Testis (tissue), 2 donors: ENCODE measurements around the gene KLF13.

Experiments used
- POLR2A ChIP-seq: fragments of 450-650 bp; IDR thresholded peaks from one replicate; pipeline ENCODE4 v1.6.1; 2017; ENCODE audit warnings: antibody characterized with exemption, mild to moderate bottlenecking, moderate library complexity
- TF ChIP-seq, protein P1 (sequence below), 3 experiments: fragments of 450-650 bp in 2 of 3; fragments of 200-600 bp in 1 of 3; sonication (generic) in 1 of 3; IDR thresholded peaks; one replicate each; pipeline ENCODE4 v1.5.1; 2016 to 2019; ENCODE audit warnings: antibody characterized with exemption in 3 of 3, mild to moderate bottlenecking in 2 of 3, moderate library complexity in 1 of 3

GRCh38 chr15:31338879-31339557 is 12.4 kb downstream of the KLF13 start:
- TF ChIP-seq, protein P1, sequence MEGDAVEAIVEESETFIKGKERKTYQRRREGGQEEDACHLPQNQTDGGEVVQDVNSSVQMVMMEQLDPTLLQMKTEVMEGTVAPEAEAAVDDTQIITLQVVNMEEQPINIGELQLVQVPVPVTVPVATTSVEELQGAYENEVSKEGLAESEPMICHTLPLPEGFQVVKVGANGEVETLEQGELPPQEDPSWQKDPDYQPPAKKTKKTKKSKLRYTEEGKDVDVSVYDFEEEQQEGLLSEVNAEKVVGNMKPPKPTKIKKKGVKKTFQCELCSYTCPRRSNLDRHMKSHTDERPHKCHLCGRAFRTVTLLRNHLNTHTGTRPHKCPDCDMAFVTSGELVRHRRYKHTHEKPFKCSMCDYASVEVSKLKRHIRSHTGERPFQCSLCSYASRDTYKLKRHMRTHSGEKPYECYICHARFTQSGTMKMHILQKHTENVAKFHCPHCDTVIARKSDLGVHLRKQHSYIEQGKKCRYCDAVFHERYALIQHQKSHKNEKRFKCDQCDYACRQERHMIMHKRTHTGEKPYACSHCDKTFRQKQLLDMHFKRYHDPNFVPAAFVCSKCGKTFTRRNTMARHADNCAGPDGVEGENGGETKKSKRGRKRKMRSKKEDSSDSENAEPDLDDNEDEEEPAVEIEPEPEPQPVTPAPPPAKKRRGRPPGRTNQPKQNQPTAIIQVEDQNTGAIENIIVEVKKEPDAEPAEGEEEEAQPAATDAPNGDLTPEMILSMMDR (IDR thresholded peaks at IDR 0.05): no peak
- no peak for TF ChIP-seq POLR2A
